Neural cell (in vitro differentiated cells): Measurements from ENCODE around the gene HVCN1.

ENCODE experiments used
- CTCF ChIP-seq: fragments of 450-650 bp; IDR thresholded peaks from 2 replicates; pipeline ENCODE4 v1.5.1; 2014; ENCODE audit warnings: antibody characterized with exemption, mild to moderate bottlenecking, moderate library complexity; ENCODE audit not compliant: poor library complexity, severe bottlenecking
- EP300 ChIP-seq: fragments of 450-650 bp; conservative IDR thresholded peaks from 2 replicates; pipeline ENCODE4 v1.6.1; 2014; ENCODE audit warnings: antibody characterized with exemption, mild to moderate bottlenecking, moderate library complexity; ENCODE audit not compliant: poor library complexity, severe bottlenecking
- EZH2 ChIP-seq: fragments of 200-600, 300-800 bp; shearing (Covaris generic), sonication (generic); IDR thresholded peaks from 2 replicates; pipeline ENCODE4 v1.6.1; 2014; ENCODE audit warnings: antibody characterized with exemption, low read length, borderline replicate concordance, mild to moderate bottlenecking; ENCODE audit not compliant: insufficient read depth, poor library complexity, severe bottlenecking
- REST ChIP-seq: IDR thresholded peaks from 2 replicates; pipeline ENCODE4 v1.6.1; 2012; ENCODE audit warnings: borderline replicate concordance
- TAF1 ChIP-seq: IDR thresholded peaks from 2 replicates; pipeline ENCODE4 v1.6.1; 2012; ENCODE audit warnings: low read depth

- TF ChIP-seq CTCF = no peak
- TF ChIP-seq EP300 = no peak
- no peak for TF ChIP-seq EZH2
- TF ChIP-seq TAF1 = no peak
- no peak for TF ChIP-seq REST
These were observed 48.6 kb upstream of the HVCN1 start for GRCh38 chr12:110737532-110737931.
